GM06990 (cell line): ENCODE measurements around the gene CD81.
"Not testable (repeated sequence)": the region's sequence is repeated elsewhere in the genome, so short reads cannot be mapped to it uniquely, and the experiment has no call there.

Source experiments
- DNase-seq: peaks from one replicate; pipeline ENCODE4 v3.0.0-alpha.2; 2011; ENCODE audit not compliant: insufficient read length; ENCODE audit errors: extremely low read depth
- H3K27me3 ChIP-seq: replicated peaks from 2 replicates; pipeline ENCODE4 v1.6.0; 2011; ENCODE audit warnings: low read length; ENCODE audit not compliant: control insufficient read depth, insufficient read depth
- H3K36me3 ChIP-seq: 2 replicates; pipeline ENCODE4 v1.5.1; 2011; ENCODE audit warnings: low read length; ENCODE audit not compliant: control insufficient read depth, insufficient read depth
- H3K4me3 ChIP-seq: replicated peaks from 2 replicates; pipeline ENCODE4 v1.5.1; 2011; ENCODE audit warnings: low read depth, mild to moderate bottlenecking, control low read depth, low read length
- TF ChIP-seq, protein P1 (sequence below): IDR thresholded peaks from 2 replicates; pipeline ENCODE4 v1.5.1; 2011; ENCODE audit warnings: low read length, control low read depth, mild to moderate bottlenecking, inconsistent platforms; ENCODE audit not compliant: insufficient read depth, poor library complexity, severe bottlenecking

CD81 gene

DNA sequence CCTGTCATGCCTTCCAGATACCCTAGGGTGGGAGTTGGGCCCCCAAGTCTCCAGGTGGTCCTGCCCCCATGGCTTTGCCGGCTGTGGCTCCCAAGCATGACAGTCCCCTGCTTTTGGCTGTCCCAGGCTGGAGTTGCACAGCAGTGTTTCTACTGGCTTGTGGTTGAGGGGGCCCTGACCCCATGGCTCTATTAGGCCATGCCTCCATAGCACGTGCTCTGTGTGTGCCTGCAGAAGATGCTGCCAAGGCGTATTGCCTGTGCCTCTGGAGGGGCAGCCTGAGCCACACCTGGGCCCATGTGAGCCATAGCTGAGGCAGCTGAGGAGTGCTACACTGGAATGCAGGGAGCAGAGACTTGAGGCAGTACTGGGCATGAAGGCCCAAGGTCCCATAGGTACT is 25.4 kb upstream of the CD81 start:
- Histone ChIP-seq H3K36me3 (no peaks in the 10 kb centered on the region), H3K27me3 (no peaks in the 10 kb centered on the region; the same call in 1 of the 2 replicates), H3K4me3 (no peak overlapping the region)
- DNase-seq, result no peak
- TF ChIP-seq, protein P1, sequence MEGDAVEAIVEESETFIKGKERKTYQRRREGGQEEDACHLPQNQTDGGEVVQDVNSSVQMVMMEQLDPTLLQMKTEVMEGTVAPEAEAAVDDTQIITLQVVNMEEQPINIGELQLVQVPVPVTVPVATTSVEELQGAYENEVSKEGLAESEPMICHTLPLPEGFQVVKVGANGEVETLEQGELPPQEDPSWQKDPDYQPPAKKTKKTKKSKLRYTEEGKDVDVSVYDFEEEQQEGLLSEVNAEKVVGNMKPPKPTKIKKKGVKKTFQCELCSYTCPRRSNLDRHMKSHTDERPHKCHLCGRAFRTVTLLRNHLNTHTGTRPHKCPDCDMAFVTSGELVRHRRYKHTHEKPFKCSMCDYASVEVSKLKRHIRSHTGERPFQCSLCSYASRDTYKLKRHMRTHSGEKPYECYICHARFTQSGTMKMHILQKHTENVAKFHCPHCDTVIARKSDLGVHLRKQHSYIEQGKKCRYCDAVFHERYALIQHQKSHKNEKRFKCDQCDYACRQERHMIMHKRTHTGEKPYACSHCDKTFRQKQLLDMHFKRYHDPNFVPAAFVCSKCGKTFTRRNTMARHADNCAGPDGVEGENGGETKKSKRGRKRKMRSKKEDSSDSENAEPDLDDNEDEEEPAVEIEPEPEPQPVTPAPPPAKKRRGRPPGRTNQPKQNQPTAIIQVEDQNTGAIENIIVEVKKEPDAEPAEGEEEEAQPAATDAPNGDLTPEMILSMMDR, result no peak

DNA sequence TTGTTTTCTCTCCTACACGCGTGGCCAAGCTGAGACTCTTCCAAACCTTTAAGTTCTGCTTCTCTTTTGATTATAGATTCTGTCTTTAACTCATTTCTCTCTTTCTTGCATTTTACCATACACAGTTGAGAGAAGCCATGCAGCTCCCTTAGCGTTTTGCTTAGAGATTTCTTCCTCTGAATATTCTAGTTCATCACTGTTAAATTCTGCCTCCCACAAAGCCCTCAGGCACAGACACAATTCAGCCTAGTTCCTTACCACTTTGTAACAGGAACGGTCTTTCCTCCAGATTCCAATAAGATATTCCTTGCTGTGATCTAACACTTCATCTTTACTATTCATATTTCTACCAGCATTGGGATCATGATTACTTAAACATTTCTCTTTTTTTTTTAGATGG is 24.7 kb upstream of the CD81 start:
- no peaks in the 10 kb centered on the region; the same call in 1 of the 2 replicates for H3K27me3 ChIP-seq
- DNase-seq, result no peak
- TF ChIP-seq, protein P1, result no peak
- H3K36me3 ChIP-seq, result no peaks in the 10 kb centered on the region
- no peak overlapping the region for H3K4me3 ChIP-seq

DNA sequence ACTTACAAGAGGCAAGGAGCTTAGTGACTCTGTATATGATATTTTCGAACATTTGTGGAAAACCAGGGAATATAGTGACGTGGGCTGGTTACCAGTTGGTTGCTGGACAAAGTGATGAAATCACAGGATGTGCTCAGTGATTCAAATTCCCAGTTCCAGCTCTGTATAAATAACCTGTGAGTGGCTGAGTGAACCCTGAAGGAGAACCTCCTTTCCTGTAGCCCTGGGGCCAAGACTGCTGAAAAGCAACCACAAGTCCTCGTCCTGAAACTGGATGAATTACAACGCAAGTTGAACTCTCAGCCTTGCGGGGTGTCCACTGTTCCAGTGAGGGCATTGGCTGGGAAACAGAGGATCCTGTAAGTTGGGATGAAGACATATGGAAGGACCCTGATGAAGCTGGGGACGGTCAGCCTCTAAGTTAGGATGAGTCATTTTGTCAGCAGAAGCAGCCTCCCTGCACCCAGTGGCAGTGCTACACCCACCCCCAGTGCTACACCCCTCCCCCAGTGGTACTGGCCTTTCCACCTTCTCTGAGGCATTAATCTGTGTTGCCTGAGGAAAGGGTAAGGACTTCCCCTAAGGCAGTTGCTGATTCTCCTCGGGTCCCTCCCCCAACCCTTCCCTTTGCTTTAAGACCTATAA is 22.0 kb upstream of the CD81 start:
- Histone ChIP-seq H3K36me3 (no peaks in the 10 kb centered on the region), H3K4me3 (no peak overlapping the region), H3K27me3 (no peaks in the 10 kb centered on the region; the same call in 1 of the 2 replicates)
- TF ChIP-seq, protein P1, result no peak
- no peak for DNase-seq

DNA sequence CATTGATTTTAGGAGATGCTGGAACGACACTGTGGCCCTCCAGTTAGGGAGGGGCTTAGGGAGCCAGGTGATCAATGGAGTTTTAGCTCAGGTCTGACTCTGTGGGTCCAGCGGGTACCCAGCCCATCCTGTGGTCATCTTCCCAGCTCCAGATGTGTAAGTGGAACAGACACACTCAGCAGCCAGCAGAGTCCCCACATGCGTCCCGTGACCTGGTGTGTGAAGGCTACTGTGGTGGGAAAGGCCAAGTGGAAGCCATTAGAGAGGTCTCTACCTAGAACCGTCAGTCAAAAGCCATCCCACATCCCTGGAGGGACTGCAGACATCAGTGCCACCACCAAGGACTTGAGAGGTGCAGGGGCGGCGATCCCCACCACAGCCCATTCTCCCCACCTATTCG is 19.9 kb upstream of the CD81 start:
- H3K27me3 ChIP-seq, result no peaks in the 10 kb centered on the region; the same call in 1 of the 2 replicates

DNA sequence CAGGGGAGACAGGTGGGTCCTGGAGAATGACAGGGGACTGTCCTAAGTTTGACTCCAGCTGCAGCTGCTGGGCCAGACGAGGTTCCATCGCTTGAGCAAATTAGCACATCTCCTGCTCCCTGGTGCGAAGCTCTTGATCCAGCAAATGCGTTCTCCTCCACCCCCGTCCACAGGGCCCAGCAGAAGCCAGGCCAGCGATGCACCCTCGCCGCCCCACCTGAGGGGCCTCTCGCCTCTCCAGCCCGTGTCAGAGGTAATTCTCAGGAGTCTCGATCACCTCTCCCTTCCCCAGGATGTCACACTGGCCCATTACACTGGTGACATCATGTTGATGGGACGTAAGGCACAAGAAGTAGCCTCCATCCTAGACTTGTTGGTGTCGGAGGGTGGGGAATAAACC is 19.5 kb upstream of the CD81 start:
- not testable (repeated sequence) for H3K36me3 ChIP-seq, H3K27me3 ChIP-seq, DNase-seq, H3K4me3 ChIP-seq

More for the DNA sequence above, 19.9 kb upstream of the CD81 start:
- TF ChIP-seq, protein P1, result no peak
- no peak overlapping the region for H3K4me3 ChIP-seq
- no peak for DNase-seq
- H3K36me3 ChIP-seq, result no peaks in the 10 kb centered on the region

DNA sequence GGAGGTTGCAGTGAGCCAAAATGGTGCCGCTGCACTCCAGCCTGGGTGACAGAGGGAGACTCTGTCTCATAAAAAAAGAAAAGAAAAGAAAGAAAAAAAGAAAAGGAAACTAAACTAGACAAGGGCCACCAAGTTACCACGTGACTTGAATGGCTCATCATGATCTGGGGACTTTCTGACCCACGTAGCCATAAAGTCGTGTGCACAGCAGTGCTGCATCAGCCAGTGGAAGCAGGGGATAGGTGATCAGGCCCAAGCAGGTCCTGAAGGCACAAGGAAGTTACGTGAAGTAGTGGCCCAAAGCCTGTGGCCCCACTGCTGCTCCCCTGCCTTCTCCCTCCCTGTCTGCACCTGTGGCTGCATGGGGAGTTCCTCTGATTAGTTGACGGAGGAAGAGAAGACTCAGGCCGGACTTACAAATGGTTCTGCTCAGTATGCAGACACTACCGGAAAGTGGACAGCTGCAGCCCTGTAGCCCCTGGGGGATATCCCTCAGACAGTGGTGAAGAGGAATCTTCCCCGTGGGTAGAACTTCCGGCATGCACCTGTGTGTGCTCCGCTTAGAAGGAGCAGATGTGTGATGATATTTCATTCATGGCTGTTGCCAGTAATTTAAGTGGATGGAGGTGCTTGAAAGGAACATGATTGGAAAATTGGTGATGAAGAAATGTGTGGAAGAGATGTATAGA is 18.2 kb upstream of the CD81 start:
- no peaks in the 10 kb centered on the region for H3K36me3 ChIP-seq
- no peak overlapping the region for H3K4me3 ChIP-seq
- DNase-seq, result no peak
- TF ChIP-seq, protein P1, result no peak
- H3K27me3 ChIP-seq, result no peaks in the 10 kb centered on the region; the same call in 1 of the 2 replicates
